HG03039 (cell line): Measurements from ENCODE around the gene TBX15.

Experiments
- ATAC-seq: cut with Tn5 transposase; IDR thresholded peaks from one replicate; pipeline ENCODE4 v1.9.1; 2021; ENCODE audit warnings: mild to moderate bottlenecking, moderate library complexity; ENCODE audit not compliant: unreplicated experiment

TBX15 gene

DNA sequence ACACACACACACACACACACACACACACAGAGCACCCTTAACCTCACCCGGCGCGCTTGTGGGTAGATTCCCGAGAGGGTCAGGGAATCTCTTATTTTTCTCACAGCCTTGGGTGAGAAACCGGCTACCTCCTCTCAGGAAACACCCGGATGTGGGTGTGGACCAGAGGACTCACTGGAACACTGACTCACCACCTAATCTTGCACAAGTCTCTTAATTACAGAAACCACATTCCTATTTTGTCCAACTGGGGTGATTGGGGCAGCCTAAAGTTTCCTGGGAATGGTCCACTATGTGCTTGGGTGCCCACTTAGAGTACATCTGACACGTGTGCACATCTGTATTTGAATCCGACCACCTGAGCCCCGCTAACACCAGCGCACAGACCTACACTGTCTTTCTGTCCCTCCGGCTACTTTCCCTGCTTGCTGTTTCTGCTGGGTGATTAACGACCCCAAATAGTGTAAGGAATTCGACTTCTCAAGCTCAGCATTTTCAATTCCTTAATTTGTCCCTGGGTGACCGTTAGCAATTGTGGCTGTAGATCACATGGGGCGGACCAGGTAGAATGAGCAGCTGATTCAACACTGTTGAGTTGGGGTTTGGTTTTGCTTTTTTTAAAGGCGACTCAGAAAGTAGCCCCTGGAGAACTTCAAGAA is 14.0 kb upstream of the TBX15 start:
- ATAC-seq, result no peak

GRCh38 chr1:119001181-119002027 is 13.3 kb upstream of the TBX15 start:
- no peak for ATAC-seq

DNA sequence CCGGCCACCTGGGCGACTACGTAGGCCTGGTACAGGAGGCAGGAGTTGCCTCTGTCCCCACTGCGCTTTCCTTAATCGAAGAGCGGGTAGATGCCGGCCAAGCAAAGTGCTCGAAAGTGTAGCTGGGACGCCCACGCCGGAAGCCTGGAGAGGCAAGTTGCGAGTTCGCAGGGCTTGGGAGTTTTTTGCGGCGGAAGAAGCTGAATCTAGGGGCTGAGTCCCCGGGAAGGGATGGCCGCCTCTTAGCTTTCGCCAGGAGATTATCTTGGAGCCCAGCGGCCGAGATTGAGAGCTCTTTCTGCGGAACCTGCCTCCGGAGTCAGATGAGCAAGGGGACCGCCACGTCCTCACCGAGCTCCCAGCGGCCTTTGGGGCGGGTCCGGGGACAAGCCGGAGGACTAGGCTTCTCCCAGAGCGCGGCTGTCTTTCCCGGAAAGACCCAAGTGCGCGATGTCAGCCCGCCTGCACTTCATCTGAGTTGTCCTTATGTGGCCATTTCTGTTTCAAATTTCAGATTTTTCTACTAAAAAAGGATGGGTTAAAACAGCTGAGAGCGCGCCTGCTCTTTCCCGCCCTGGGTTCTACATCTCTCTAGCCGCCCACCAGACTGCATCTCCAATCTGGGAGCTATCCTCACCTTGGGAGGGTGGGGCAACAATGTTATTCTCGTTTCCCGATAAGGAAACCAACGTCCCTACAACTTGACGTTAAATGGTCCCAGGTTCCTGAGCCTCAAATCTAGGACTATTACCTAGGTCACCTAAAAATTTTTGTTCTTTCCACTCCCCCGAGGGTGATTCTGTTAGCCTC is 12.4 kb upstream of the TBX15 start:
- no peak for ATAC-seq

DNA sequence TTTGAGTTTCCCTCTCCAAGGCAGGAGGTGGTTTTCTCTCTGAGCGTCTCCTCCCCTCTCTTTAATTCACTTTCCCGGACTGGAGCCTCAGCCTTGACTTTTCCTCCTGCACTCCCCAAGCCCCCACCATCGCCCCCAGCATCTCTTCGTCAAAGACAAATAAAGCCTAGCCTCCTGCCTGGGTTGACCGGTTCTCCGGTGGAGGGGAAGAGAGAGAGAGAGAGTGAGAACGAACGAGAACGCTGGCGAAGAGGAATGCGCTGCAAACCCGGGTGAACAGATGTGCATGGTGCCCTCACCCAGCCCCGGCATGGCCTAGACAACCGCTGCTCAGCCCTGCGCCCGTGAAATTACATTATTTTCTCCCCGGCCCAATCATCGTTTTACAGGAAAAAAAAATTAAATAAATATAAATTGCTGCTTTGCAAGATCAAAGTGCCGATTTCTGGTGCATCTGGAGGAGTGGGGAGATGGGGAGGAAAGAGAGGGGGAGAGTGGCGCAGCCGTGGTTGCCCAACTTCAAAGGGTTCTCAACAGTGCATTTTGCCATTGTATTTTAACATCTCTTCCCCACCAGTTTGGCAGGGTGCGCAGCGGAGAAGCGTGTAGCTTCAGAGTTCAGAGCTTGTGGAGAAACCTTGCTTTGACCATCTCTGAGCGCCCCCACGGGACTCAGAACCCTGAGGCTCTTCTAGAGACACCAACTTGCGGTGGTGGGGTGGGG is 11.4 kb upstream of the TBX15 start:
- ATAC-seq, result no peak

GRCh38 chr1:118998171-118998570 is 10.0 kb upstream of the TBX15 start:
- no peak for ATAC-seq

- no peak for ATAC-seq
Measured at GRCh38 chr1:118997225-118997624, 9.1 kb upstream of the TBX15 start.

DNA sequence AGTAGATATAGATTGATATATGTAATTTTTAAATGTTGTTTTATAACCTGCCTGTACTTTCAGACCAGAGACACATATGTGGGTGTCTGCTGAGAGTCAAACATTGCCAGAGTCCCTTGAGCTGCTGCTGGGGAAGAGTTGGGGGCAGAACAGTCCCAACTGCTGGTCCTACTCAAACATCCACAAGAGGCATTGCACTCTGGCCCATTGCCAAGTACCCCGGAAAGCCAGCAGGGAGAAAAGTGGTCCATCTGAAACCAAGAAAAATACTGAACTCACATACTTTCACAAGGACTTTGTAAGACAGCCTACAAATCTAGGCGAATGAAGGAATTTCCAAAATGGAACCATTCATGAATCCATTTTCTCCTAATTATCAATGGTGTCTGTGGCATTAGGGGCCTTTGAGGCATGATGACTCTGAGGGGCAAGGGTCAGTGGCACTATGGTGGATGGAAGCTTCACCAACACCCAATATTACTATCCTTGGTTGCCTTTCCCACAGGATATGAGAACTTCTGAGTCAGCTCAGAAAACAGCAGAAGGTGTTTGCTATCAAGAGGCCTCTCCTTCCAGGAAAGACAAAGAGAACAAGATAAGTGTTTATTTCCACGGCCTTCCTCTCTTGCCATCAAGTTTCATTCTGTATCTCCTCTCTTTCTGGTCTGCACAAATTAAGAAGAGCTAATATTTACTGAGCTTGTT is 7.3 kb upstream of the TBX15 start:
- ATAC-seq, result no peak

DNA sequence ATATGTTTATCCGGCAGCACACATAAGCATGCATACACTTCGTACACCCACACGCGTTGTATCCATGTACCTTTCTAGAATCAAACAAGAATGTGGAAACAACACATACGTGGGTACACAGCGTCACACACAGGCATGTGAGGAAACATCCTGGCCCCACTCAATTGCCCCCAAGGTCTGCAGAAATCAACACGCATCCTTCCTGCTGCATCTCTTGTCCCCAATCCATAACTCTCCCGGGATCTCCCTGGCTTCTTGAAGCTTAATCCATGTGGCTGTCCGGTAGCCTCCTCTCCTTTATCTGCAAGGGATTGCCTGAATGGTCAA is 5.5 kb upstream of the TBX15 start:
- no peak for ATAC-seq

DNA sequence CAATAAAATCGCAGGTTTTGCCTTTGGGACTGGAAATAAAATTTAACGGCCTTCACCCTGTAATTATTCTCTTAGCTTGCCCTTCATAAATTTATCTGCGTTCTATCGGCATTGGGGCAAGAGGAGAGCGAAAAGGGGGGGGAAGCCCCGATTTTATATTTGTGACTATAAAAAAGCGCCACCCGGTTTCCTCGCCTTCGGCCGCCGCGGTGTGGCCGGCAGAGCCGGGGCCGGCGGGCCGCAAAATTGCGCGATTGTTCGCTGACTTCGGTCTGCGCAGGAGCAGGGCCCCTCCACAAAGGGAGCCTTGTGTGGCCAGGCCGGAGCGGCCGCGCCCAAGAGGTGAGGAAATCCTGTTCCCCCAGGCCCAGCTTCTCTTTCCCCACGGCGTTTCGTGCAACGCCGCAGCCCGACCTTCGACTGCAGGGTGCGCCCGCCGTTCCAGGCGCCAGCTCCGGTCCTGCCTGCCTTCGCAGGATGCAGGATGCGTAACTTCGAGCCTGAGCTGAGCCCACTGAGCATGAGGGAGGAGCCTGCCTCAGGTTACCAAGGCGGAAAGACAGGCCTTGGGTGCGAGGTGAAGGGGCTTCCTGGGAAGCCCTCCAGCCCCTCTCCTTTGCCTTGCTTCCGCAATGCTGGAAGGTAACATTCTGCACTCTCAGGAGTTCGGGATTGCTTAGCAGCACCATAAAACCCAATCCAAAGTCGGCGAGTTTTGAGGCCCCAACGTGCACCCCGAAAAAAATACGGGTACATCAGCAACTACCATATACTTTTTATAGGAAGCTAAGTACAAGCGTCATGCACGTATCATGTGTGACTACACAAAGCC is 4.9 kb upstream of the TBX15 start:
- no peak for ATAC-seq

DNA sequence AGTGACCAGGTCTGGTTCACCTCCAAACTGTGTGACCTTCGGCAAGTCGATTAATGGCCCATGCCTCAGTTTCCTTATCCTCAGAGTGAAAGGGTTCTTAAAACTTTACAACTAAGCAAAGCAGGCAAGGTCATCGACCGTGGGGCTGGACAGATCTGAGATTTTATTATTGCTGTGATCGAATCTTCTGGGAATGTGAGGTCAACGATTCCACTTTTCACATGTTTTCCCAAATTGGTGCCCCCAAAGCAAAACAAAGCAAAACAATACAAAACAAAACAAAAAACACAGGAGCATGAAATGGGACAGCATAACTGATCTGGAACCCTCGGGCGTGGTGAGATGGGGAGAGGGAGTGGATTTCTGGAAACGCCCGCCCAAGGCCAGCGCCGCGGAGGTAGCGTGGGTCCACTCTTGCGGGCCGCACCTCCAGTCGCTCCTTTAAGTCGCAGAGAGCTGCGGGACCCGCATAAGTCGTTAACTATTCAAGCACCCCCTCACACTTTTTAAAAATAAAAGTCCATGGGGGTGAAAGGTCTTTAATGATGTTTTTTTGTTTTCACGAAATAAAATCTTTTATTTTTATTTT is 4.2 kb upstream of the TBX15 start:
- no peak for ATAC-seq

GRCh38 chr1:118991448-118991847 is 3.3 kb upstream of the TBX15 start:
- ATAC-seq, result no peak

- no peak for ATAC-seq
Measured at GRCh38 chr1:118990513-118991152, 2.5 kb upstream of the TBX15 start.

GRCh38 chr1:118989878-118990378 is 1.8 kb upstream of the TBX15 start:
- ATAC-seq, result no peak

DNA sequence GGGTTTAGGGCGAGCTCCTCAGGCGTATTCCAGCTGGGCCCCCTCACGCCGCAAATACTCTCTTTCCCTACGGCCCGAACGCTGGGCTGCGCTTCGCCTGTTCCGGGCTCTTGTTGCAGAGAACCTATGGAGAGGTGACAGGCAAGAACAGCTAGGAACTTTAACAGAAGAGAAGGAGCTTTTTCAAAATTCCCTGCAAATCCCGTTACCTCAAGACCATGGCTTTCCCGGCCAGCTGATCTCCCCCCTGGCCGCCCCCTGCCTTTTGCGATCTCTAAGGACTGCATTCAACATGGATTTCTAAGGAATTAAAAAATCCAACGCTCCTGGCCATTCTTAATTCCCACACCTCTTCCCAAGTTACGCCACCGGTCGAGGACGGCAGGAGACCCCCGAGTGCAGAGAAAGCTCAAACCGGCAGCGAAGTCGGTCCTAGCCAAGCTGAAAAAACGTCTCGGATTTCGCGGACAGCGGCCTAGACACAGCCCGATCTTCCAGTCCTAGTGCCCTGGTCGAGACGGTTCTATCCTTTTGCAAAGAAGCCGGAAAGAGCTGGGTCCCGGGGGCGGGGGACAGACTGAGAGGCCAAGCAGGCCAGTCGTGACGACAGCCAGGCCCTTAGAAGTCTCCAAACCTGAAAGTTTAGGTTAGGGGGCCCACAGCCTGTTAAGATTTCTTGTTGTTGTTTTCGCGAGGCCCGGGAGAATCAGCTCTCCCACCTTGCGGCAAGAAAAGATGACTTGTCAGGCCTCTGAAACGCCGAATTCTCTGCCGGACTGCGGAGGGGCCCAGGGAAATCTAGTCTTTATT is 1.1 kb upstream of the TBX15 start:
- ATAC-seq, result no peak

DNA sequence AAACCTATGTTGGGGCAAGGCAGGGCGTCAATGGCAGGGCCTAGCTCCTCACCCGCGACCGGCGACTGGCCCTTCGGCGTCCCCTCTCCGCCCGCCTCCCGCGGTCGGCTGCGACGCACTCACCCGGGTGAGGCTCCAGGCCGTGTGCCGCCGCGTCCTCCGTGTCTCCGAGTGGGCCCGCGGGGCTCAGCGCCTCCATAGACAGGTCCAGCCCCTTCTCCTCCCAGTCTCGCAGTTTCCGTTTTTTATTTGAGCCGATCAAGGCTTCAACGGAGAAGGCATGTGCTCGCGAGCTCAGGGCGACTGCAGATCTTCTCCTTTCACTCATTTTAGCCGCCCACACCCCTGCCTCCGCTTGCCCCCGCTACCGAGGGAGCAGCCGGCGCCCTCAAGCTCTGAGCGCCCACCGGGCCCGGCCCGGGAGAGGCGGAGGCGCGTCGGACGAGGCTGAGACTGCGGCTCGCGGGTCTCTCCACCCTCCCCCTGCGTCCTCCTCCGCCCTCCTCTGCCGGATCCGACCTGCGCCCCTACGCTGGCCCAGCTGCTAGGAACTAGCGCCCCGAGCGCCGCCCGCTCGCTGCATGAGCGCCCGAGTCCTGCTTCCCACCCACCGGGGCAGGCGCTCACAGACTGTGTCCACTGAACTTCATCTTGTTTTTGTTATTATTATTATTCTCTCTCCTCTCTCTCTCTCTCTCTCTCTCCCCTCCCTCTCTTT is 516 bp downstream of the TBX15 start:
- ATAC-seq, result no peak

- no peak for ATAC-seq
Measured at GRCh38 chr1:118986555-118987467, 1.3 kb downstream of the TBX15 start.
